B cell (primary cell): ENCODE measurements around the gene TOMM22. TPM values are rescaled to one million over a fixed set of nuclear protein-coding genes. Genes with fewer than 3 reads are reported as not detected.
A peak's percentile ranks its signal among the peaks of the same experiment; 100 is the strongest.

Experiments
- ATAC-seq: fragments of 200-7000 bp; cut with Tn5 transposase; one replicate; pipeline ENCODE4 v1.10.0; 2021; ENCODE audit warnings: low read depth, mild to moderate bottlenecking, moderate number of reproducible peaks, moderate library complexity
- CTCF ChIA-PET: fragments of 350-600 bp; sonication (Branson Sonifier 250); formaldehyde crosslinking; loops from one replicate; lab custom pipeline; 2021; ENCODE audit warnings: antibody characterized with exemption, inconsistent platforms; lab: Charles Lee
- POLR2A ChIA-PET: fragments of 350-600 bp; sonication (Branson Sonifier 250); formaldehyde crosslinking; loops from one replicate; lab custom pipeline; 2021; ENCODE audit warnings: antibody characterized with exemption; lab: Charles Lee
- DNase-seq: peaks from one replicate; pipeline ENCODE4 v3.0.0; 2013
- H2AFZ ChIP-seq: 2 replicates; pipeline ENCODE4 v1.6.1; 2012; ENCODE audit warnings: mild to moderate bottlenecking, low read depth, low read length; ENCODE audit not compliant: insufficient read depth, poor library complexity, severe bottlenecking
- H3K27ac ChIP-seq, 2 donors: 1 replicate in 1 of 2; 2 replicates in 1 of 2; pipeline ENCODE4 v1.5.1; 2012 to 2013; ENCODE audit warnings: low read length in 2 of 2, mild to moderate bottlenecking in 2 of 2, moderate library complexity in 1 of 2
- H3K27me3 ChIP-seq, 4 experiments: fragments of 200-600 bp in 1 of 4; sonication (generic) in 1 of 4; replicated peaks in 1 of 4; 1 replicate in 2 of 4; 2 replicates in 2 of 4; pipeline versions ENCODE4 v1.6.1 to v1.7.0; 2013 to 2016; ENCODE audit warnings: low read length in 3 of 4, mild to moderate bottlenecking in 2 of 4, mixed read lengths in 1 of 4, moderate library complexity in 1 of 4; ENCODE audit not compliant: insufficient read depth in 4 of 4, control insufficient read depth in 3 of 4; ENCODE audit errors: control extremely low read depth in 1 of 4
- H3K36me3 ChIP-seq, 2 experiments: replicated peaks in 1 of 2; 1 replicate in 1 of 2; 2 replicates in 1 of 2; pipeline versions ENCODE4 v1.6.1 to v1.7.1; 2013; ENCODE audit warnings: low read length in 1 of 2; ENCODE audit not compliant: insufficient read depth in 2 of 2, control insufficient read depth in 1 of 2; ENCODE audit errors: control extremely low read depth in 1 of 2, extremely low read depth in 1 of 2
- H3K4me1 ChIP-seq, 2 donors: fragments of 200-600 bp in 1 of 2; sonication (generic) in 1 of 2; 1 replicate in 1 of 2; 2 replicates in 1 of 2; pipeline versions ENCODE4 v1.5.1 to v1.6.1; 2013 to 2017; ENCODE audit warnings: low read length in 2 of 2; ENCODE audit not compliant: control insufficient read depth in 2 of 2, insufficient read depth in 2 of 2
- H3K4me2 ChIP-seq: replicated peaks from 2 replicates; pipeline ENCODE3; 2012; ENCODE audit warnings: mild to moderate bottlenecking, low read depth, low read length; ENCODE audit not compliant: poor library complexity, severe bottlenecking
- H3K4me3 ChIP-seq, 5 experiments: fragments of 200-600 bp in 1 of 5; sonication (generic) in 1 of 5; 1 replicate in 3 of 5; 2 replicates in 2 of 5; pipeline versions ENCODE4 v1.5.1 to v1.7.0; 2011 to 2016; ENCODE audit warnings: low read length in 4 of 5, mild to moderate bottlenecking in 4 of 5, low read depth in 2 of 5, control low read depth in 1 of 5, moderate library complexity in 1 of 5; ENCODE audit not compliant: insufficient read depth in 1 of 5; ENCODE audit errors: control extremely low read depth in 1 of 5, extremely low read depth in 1 of 5
- H3K79me2 ChIP-seq: fragments of 200-600 bp; sonication (generic); one replicate; pipeline ENCODE4 v1.6.0; 2016; ENCODE audit warnings: low read length; ENCODE audit not compliant: control insufficient read depth, insufficient read depth
- H3K9ac ChIP-seq: fragments of 200-600 bp; sonication (generic); 2 replicates; pipeline ENCODE4 v1.6.1; 2017; ENCODE audit warnings: mild to moderate bottlenecking, low read length, moderate library complexity
- H3K9me3 ChIP-seq, 3 donors: one replicate each; pipeline versions ENCODE4 v1.6.1 to v1.7.1; 2013; ENCODE audit warnings: low read length in 2 of 3; ENCODE audit not compliant: control insufficient read depth in 2 of 3, insufficient read depth in 1 of 3; ENCODE audit errors: control extremely low read depth in 1 of 3
- H4K20me1 ChIP-seq: 2 replicates; pipeline ENCODE4 v1.6.0; 2012; ENCODE audit warnings: mild to moderate bottlenecking, low read length; ENCODE audit not compliant: insufficient read depth, control insufficient read depth, poor library complexity, severe bottlenecking
- H3K27ac Mint-ChIP-seq: one replicate; pipeline ENCODE4 v1.8.0; 2021; ENCODE audit warnings: mixed read lengths
- H3K27me3 Mint-ChIP-seq: one replicate; pipeline ENCODE4 v1.8.0; 2021; ENCODE audit warnings: mixed read lengths
- H3K4me1 Mint-ChIP-seq: one replicate; pipeline ENCODE4 v1.8.0; 2021; ENCODE audit warnings: mixed read lengths
- H3K4me3 Mint-ChIP-seq: one replicate; pipeline ENCODE4 v1.8.0; 2021; ENCODE audit warnings: mixed read lengths
- H3K9me3 Mint-ChIP-seq: one replicate; pipeline ENCODE4 v1.8.0; 2022; ENCODE audit warnings: mixed read lengths; ENCODE audit not compliant: insufficient read depth
- CTCF ChIP-seq: fragments of 200-600 bp; IDR thresholded peaks from one replicate; pipeline ENCODE4 v1.8.0; 2022; ENCODE audit warnings: antibody characterized with exemption, mild to moderate bottlenecking
- EZH2 ChIP-seq: IDR thresholded peaks from 2 replicates; pipeline ENCODE4 v1.6.1; 2012; ENCODE audit warnings: borderline replicate concordance, low read depth, mild to moderate bottlenecking, moderate library complexity, low read length; ENCODE audit not compliant: insufficient read depth, poor library complexity, severe bottlenecking
- WGBS: methylation state at CpG from one replicate; pipeline ENCODE4 v1.1.5; 2013; ENCODE audit warnings: missing lambda C conversion rate; ENCODE audit not compliant: insufficient coverage; 5-methylcytosine and 5-hydroxymethylcytosine counted together
- intact Hi-C: fragments of 100-400 bp; cut with micrococcal nuclease; formaldehyde crosslinking; loops from one replicate; pipeline ENCODE4 v1.10.0; 2022
- polyA plus RNA-seq: library from polyadenylated mRNA; depleted of rRNA; stranded (reverse); fragments of >200 nt; gene quantifications from 2 replicates; pipeline ENCODE4 v1.2.3, GENCODE V29; 2012
- total RNA-seq, 2 donors: library from RNA; stranded (reverse); fragments of 120-200 nt in 1 of 2; gene quantifications; 1 replicate in 1 of 2; 2 replicates in 1 of 2; pipeline versions ENCODE4 v1.2.3 to v1.2.4, GENCODE V29; 2013 to 2022

TOMM22 gene
- total and polyA plus RNA-seq, 2 donors (not counting 1 experiment from before 2014, with no cell fraction given), result 21.5 to 47.6 TPM

DNA sequence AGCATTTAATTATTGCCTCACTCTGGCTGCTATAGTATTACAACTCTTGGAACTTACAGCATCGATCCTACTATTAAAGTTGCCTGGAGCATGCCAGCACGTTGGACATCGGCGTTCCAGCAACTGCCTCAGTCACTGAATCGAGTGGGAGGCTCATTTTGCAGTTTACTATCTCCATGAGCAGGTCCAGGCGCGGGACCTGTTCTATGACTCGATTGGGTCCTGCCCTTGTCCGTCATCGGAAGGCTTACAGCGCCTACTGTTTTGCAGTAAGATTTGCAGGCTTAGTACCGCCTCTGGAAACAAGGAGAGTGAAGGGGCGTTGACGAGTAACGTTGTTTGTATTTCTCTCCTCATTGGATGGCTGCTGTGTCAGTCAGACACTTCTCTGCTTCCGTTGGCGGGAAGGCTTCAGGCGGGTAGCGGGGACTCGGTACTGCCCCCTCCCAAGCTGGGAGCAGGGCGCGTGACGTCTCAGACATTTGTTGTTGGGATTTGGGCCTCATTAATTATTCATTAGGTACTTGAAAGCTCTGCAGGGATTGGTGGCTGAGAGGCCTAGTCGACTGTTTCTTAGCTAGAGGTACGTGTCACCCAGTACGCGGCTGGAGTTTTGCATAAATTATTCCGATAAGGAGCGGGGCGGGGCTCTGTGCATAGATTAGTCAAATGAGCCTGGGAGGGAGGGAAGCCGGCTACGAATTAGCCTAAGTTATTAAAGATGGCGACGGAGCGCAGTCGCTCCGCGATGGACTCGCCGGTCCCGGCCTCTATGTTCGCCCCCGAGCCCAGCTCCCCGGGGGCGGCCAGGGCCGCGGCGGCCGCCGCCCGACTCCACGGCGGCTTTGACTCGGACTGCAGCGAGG, 23.7 kb downstream of the TOMM22 start, which contains the start of gene GTPBP1:
GTPBP1 (plus strand) TSS at position 710 of the 866 bp plus-strand sequence; CDS start at position 722, 12 bp downstream.
- Histone ChIP-seq H3K27me3 (no peaks in the 10 kb centered on the region), H3K27ac (peak within 1 kb of the TSS; percentile 83 to 91), H4K20me1 (peaks cover 44% of the 10 kb centered on the region), H3K4me1 (peaks cover 51 to 54% of the 10 kb centered on the region in 2 donors), H3K4me2 (peak within 1 kb of the TSS; percentile 87), H3K36me3 (peaks cover 0 to 11% of the 10 kb centered on the region in 2 experiments), H3K79me2 (peaks cover 59% of the 10 kb centered on the region), H2AFZ (peak within 1 kb of the TSS; percentile 53), H3K9me3 (no peaks in the 10 kb centered on the region), H3K4me3 (peak within 1 kb of the TSS; percentile 64 to 93 (median 88)), H3K9ac (peak within 1 kb of the TSS; percentile 90)
- DNase-seq (peak; percentile 100), ATAC-seq (peak; percentile 75)
- H3K4me1 Mint-ChIP-seq, result peaks cover 65% of the 10 kb centered on the region
- H3K27me3 Mint-ChIP-seq, result no peaks in the 10 kb centered on the region
- no peaks in the 10 kb centered on the region for H3K9me3 Mint-ChIP-seq
- TF ChIP-seq CTCF (peak; percentile 26), EZH2 (no peak)
- ChIA-PET CTCF (interaction anchor here (0.6 to 6.6 kb wide), 5 partner anchors 19 to 68 kb away, joined by 3 to 35 read pairs (median 3); partner anchors contain the start of gene TOMM22), POLR2A (interaction anchor here (0.7 to 1.5 kb wide), 5 partner anchors 24 to 524 kb away, joined by 3 to 5 read pairs (median 3); partner anchors contain the start of genes CBX6, PLA2G6 and TOMM22)
- H3K4me3 Mint-ChIP-seq, result peak within 1 kb of the TSS; percentile 94
- intact Hi-C loops, result loop anchor here (1.0 to 10.0 kb wide), 7 partner anchors 24 to 612 kb away; partner anchors contain the start of genes CBY1, DDX17, FAM227A and PLA2G6
- H3K27ac Mint-ChIP-seq, result peak within 1 kb of the TSS; percentile 98
- under 1% methylated on average over 55 of the region's 55 CpGs for WGBS
